Colonic mucosa (tissue), 4 donors: ENCODE measurements around the gene COX11. TPM values are rescaled to one million over a fixed set of nuclear protein-coding genes. Genes with fewer than 3 reads are reported as not detected.

Source experiments
- DNase-seq: peaks from one replicate; pipeline ENCODE4 v3.0.0-alpha.2; 2020
- H3K27ac ChIP-seq: fragments of 200-600 bp; one replicate; pipeline ENCODE4 v1.8.0; 2021
- H3K27me3 ChIP-seq: fragments of 200-600 bp; one replicate; pipeline ENCODE4 v1.8.0; 2021
- H3K36me3 ChIP-seq: fragments of 200-600 bp; one replicate; pipeline ENCODE4 v1.8.0; 2021
- H3K4me1 ChIP-seq: fragments of 200-600 bp; one replicate; pipeline ENCODE4 v1.8.0; 2021; ENCODE audit warnings: mild to moderate bottlenecking
- H3K4me3 ChIP-seq: fragments of 200-600 bp; one replicate; pipeline ENCODE4 v1.8.0; 2021
- H3K9ac ChIP-seq, 2 donors: one replicate each; pipeline ENCODE4 v1.7.0; 2013; ENCODE audit warnings: control low read depth in 2 of 2, low read depth in 2 of 2, low read length in 2 of 2
- H3K9me3 ChIP-seq: fragments of 200-600 bp; one replicate; pipeline ENCODE4 v1.8.0; 2021
- intact Hi-C: fragments of 100-400 bp; cut with DNase I; formaldehyde crosslinking; loops from one replicate; pipeline ENCODE4 v1.14.1; 2022
- total RNA-seq, 2 donors: library from RNA; stranded (reverse); fragmentation: NEBNext Ultra II Directional in 1 of 2; extraction: Animal tissue kit (Norgen Biotek cat#: 25700) in 1 of 2; gene quantifications; one replicate each; pipeline ENCODE4 v1.2.1, GENCODE V29; 2021
- TF ChIP-seq, protein P1 (sequence below): fragments of 200-600 bp; IDR thresholded peaks from one replicate; pipeline ENCODE4 v1.8.0; 2022; ENCODE audit warnings: antibody characterized with exemption, mild to moderate bottlenecking
- donor health status: healthy.
- donor health status: DM: no; HTN: no; CAD: no.
- donor health status: DM: no; HTN: no; CAD: no.

The COX11 gene
- total RNA-seq, 2 donors from 2014 or later = 58.3 to 70.5 TPM

DNA sequence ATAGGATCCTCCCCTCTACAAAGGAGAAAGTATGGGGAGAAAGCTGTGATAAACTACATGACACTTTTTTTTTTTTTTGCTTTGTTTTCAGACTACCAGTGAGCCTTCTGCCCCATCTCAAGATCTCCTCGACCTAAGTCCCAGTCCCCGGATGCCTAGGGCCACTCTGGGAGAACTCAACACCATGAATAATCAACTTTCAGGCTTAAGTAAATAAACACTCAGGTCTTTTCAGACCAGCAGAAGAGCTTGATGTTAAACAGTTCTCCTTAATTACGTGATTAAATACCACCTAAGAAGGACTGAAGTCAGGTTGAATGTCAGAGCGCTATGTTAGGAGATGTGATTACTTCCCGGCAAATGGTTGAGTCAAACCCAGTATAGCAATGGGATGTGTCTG is 31.4 kb downstream of the COX11 start:
- Histone ChIP-seq H3K4me3 (no peak overlapping the region), H3K9me3 (no peaks in the 10 kb centered on the region), H3K9ac (no peak overlapping the region), H3K36me3 (no peaks in the 10 kb centered on the region), H3K4me1 (no peaks in the 10 kb centered on the region), H3K27me3 (no peaks in the 10 kb centered on the region), H3K27ac (no peak overlapping the region)
- TF ChIP-seq, protein P1, sequence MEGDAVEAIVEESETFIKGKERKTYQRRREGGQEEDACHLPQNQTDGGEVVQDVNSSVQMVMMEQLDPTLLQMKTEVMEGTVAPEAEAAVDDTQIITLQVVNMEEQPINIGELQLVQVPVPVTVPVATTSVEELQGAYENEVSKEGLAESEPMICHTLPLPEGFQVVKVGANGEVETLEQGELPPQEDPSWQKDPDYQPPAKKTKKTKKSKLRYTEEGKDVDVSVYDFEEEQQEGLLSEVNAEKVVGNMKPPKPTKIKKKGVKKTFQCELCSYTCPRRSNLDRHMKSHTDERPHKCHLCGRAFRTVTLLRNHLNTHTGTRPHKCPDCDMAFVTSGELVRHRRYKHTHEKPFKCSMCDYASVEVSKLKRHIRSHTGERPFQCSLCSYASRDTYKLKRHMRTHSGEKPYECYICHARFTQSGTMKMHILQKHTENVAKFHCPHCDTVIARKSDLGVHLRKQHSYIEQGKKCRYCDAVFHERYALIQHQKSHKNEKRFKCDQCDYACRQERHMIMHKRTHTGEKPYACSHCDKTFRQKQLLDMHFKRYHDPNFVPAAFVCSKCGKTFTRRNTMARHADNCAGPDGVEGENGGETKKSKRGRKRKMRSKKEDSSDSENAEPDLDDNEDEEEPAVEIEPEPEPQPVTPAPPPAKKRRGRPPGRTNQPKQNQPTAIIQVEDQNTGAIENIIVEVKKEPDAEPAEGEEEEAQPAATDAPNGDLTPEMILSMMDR = no peak
- intact Hi-C loops = no loop called here
- no peak for DNase-seq

- Histone ChIP-seq H3K27me3 (no peaks in the 10 kb centered on the region), H3K9ac (no peak overlapping the region), H3K4me3 (no peak overlapping the region), H3K36me3 (no peaks in the 10 kb centered on the region), H3K27ac (no peak overlapping the region), H3K9me3 (no peaks in the 10 kb centered on the region), H3K4me1 (no peaks in the 10 kb centered on the region)
- peak; percentile 22 for DNase-seq
- TF ChIP-seq, protein P1 = no peak
- intact Hi-C loops = no loop called here
Measured at GRCh38 chr17:54935471-54935870, 33.0 kb downstream of the COX11 start.

DNA sequence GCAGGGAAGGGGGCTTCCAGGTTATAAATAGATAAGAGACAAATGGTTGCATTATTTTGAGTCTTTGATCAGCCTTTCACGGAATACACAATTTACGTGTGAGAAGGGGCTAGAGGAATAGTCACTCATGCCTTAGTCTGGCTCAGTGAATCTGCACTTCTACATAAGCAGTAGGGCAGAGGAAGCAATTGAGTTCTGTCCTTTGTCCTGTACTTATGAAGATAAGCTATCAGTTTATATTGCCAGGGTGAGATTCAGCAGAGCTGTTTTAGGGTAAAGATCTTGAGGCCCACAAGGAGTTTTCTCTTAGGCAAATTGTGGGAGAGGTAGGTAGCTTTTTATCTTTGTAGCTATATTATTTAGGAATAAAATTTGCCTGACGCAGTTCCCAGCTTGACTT is 34.5 kb downstream of the COX11 start:
- Histone ChIP-seq H3K9me3 (no peaks in the 10 kb centered on the region), H3K27ac (peak overlapping the region; percentile 37), H3K36me3 (no peaks in the 10 kb centered on the region), H3K4me3 (no peak overlapping the region), H3K4me1 (no peaks in the 10 kb centered on the region), H3K27me3 (no peaks in the 10 kb centered on the region), H3K9ac (no peak overlapping the region)
- TF ChIP-seq, protein P1 = no peak
- intact Hi-C loops = no loop called here
- no peak for DNase-seq

- Histone ChIP-seq H3K4me1 (no peaks in the 10 kb centered on the region), H3K9ac (no peak overlapping the region), H3K27me3 (no peaks in the 10 kb centered on the region), H3K27ac (no peak overlapping the region), H3K4me3 (no peak overlapping the region), H3K36me3 (peaks cover 3% of the 10 kb centered on the region), H3K9me3 (no peaks in the 10 kb centered on the region)
- DNase-seq = no peak
- intact Hi-C loops = no loop called here
- TF ChIP-seq, protein P1 = no peak
Measured at GRCh38 chr17:54932711-54933110, 35.7 kb downstream of the COX11 start.

DNA sequence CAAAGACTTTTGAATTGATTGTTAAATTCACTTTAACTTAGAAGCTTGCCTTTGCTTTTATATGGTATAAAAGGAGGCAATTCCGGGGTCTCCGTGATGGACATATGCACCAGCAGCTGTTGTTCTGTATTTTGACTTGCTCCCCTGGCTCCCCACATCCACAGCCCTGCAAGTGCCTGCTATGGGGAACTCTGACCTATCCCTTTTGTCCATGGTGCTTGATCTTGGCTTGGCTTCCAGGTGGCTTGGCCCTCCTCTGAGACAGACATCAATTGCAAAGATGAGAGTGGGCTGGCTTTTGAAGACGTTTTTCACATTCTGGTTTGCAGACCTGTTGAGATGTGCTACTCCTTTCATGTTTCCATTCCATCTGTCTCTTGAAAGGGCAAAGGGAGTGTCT is 40.9 kb downstream of the COX11 start:
- DNase-seq = no peak
- Histone ChIP-seq H3K4me3 (no peak overlapping the region), H3K9me3 (no peaks in the 10 kb centered on the region), H3K36me3 (peaks cover 3% of the 10 kb centered on the region), H3K9ac (no peak overlapping the region), H3K27ac (no peak overlapping the region), H3K27me3 (no peaks in the 10 kb centered on the region), H3K4me1 (no peaks in the 10 kb centered on the region)
- TF ChIP-seq, protein P1 = no peak
- intact Hi-C loops = no loop called here

DNA sequence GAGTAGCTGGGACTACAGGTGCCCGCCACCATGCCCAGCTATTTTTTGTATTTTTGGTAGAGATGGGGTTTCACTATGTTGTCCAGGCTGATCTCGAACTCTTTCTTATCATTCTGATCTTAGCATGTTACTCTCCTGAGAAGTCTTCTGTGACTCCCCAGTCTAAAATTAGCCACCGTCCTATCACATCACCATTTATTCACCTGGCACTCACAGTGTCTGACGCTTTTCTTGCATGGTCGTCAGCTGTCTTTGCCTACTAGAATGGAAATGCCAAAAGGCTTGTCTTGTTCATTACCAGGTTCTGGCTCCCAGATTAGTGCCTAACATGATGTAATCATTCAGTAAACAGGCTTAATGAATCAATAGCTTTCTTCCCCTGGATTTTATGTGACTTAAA is 44.0 kb downstream of the COX11 start:
- Histone ChIP-seq H3K36me3 (peaks cover 3% of the 10 kb centered on the region), H3K4me3 (no peak overlapping the region), H3K4me1 (no peaks in the 10 kb centered on the region), H3K27ac (no peak overlapping the region), H3K9ac (no peak overlapping the region), H3K9me3 (no peaks in the 10 kb centered on the region), H3K27me3 (no peaks in the 10 kb centered on the region)
- TF ChIP-seq, protein P1 = no peak
- intact Hi-C loops = no loop called here
- DNase-seq = no peak
